IPS-11a (cell line): ENCODE measurements around the gene DGCR8.
"Not testable (repeated sequence)": the region's sequence is repeated elsewhere in the genome, so short reads cannot be mapped to it uniquely, and the experiment has no call there.

Source experiments
- H3K4me3 ChIP-seq: one replicate; pipeline ENCODE4 v1.5.1; 2013; ENCODE audit warnings: low read depth, low read length, control low read depth

Gene DGCR8

DNA sequence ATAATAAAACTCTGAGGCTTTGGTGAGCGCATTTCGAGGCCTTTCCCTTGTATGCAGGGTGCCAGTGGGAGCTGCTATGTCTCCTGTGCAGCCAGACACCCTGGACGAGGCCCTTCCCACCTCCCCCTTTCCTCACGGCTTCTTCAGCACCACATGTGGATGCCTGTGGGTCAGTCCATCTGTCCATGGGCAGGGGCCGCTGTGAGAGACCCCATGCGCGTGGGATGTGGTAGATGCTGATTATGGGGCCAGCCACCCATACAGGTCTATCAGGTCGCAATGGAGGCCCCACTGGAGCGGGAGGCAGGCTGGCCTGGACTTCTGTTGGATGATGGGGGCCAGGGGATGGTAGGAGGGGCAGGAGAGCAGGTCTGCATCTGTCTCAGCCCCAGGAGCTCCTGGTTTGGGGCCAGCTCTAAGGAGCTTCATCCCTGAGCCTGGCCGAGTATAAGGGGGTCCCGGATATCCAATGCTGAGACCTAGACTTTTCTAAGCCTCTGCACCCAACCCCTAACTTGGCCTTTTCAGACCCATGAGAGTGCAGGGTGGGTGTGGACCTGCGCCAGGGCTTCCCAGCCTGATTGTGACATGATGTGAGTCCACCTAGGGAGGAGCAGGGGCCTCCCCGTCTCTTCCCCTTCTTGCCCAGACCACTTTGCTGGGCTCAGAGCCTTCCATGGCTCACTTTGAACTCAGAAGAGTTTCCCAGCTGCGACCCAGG lies 14.0 kb upstream of the DGCR8 start:
- H3K4me3 ChIP-seq: no peak overlapping the region

DNA sequence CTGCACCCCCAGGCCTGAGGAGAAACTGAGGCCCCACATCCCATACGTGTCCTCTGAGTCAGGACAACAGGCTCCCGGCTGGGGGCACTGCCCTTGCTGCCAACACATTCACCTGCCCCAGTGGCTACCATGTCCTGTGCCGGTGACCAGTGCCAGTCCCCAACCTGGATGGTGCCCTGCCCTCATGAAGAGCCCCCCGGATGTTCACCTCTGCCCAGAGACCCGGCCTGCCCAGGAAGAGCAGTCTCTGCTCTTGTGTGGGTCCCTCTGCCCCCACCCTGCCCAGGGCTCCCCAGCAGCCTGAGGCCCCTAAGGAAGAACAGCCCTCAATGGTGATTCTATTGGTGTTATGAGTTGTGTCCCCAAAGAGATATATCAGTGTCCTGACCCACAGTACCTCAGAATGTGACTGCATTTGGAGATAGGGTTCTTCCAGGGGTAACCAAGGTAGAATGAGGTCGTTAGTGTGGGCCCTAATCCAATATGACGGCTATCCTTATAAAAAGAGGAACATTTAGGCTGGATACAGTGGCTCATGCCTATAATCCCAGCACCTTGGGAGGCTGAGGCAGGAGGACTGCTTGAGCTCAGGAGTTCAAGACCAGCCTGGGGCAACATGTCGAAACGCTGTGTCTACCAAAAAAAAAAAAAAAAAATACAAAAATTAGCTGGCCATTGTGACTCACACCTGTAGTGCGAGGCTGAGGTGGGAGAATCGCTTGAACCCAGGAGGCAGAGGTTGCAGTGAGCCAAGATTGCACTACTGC lies 13.2 kb upstream of the DGCR8 start:
- H3K4me3 ChIP-seq: no peak overlapping the region

GRCh38 chr22:20067384-20067682 lies 12.7 kb upstream of the DGCR8 start:
- H3K4me3 ChIP-seq: not testable (repeated sequence)

GRCh38 chr22:20068640-20069039 lies 11.4 kb upstream of the DGCR8 start:
- H3K4me3 ChIP-seq: no peak overlapping the region

- no peak overlapping the region for H3K4me3 ChIP-seq
Observed at GRCh38 chr22:20069331-20070042, 10.6 kb upstream of the DGCR8 start.

DNA sequence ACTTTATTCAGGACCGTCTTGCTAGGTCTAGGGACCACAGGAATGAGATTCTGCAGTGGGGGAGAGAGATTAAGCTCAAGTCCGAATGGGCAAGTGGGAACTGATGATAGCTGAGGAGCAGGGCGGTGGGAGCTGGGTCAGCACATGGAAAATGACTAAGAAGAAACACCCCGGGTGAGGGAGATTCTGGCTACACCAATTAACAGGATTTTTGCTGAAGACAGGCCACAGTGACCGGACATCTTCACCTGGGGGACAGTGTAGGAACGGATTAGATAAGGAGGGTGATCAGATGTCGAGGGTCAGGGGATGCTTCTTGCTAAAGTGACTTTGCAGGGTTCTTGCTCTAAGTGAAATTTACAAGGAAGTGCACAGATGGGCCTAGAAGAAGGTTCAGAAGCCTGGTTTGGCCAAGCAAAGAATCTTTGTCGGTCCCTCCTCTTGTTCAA lies 8.5 kb upstream of the DGCR8 start:
- no peak overlapping the region for H3K4me3 ChIP-seq

- no peak overlapping the region for H3K4me3 ChIP-seq
Observed at GRCh38 chr22:20076627-20077172, 3.3 kb upstream of the DGCR8 start.

DNA sequence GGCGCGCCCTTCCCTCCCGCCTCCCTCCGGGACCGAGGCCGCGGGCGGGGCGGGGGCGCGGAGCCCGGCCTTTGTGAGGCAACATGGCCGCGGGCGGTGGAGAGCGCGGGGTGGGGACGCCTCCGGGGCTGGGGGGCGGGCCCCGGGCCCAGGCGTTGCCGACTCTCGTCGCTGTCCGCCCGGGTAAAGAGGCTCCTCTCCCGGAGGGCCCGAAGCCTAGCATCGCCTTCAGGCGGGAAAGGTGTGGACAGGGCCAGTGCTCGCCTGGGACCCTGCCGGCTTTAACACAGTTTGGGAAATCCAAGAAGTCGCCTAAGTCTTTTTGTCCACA lies 369 bp downstream of the DGCR8 start:
- H3K4me3 ChIP-seq: peak overlapping the region; percentile 94

DNA sequence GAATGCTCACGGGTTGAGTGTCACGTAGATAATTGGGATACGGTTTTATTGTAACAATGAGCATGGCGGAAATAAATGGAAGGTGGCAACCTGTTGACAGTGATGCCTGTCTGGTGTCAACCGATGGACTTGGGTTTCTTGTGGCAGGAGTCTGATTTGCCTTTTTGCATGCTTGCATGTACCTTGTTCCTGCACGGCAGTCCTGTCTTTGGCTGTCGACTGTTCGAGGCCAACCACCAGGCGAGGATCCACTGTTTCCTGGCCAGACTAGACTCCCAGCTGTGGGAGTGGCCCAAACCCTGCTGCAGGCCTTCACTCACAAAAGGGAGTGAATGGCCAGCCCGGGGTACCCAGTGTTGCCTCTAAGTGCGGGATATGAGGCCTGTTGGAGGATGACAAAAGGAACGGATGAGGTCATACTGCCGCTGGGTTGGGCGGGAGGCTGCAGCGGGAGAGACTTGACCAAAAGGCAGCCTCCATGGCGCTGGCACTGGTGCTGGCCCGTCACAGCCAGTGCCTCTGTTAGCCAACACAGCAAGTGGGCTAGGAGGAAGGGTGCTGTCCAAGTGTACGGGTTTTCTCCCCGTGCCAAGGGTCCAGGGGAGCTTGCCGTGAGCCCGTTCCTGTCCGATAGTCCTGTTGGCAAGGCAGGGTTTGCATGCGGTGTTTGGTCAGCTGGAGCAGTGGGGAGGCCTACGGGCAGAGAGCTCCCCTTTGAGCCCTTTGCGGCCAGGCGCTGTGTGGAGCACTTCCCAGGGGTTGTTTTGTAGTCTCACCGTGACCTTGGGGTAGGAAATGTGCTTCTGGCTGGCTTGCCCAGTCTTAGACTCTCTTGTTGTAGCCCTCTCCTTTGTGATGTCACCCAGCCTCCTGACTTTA lies 974 bp downstream of the DGCR8 start:
- peak overlapping the region; percentile 94 for H3K4me3 ChIP-seq

DNA sequence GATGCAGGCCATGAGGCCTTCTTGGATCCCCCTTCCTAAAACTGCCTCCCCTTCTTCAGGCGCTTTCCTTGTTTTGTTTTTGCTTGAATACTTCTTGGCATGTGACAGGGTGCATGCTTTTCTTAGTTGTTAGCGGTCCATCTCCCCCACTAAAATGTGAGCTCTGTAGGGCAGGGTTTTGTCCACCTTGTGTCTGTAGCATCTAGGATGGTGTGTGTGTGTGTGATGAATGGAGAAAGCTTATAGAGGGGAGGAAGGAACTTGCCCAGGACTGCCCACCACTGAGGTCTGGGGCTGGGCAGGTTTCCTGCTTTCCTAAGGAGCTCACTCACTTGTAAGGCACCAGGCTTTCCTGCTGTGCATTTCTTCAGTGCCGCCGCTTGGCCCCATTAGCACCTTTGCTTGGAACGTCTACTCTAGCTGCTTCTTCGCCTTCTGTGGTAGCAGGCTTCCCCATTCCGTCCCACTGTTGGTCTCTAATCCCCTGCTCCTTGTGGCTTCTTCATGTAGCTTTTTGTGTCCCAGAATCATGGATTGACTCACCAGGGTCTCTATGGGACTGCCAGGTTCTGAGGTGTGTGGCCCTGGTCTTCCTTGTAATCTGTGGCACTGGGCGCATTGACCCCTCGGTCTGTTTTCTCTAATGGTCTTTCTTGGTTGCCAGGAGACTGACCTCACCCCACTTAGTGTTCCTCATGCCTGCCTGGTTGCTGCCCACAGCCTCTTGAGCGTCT lies 3.3 kb downstream of the DGCR8 start:
- H3K4me3 ChIP-seq: no peak overlapping the region

- no peak overlapping the region for H3K4me3 ChIP-seq
Observed at GRCh38 chr22:20083891-20084546, 4.0 kb downstream of the DGCR8 start.

GRCh38 chr22:20084547-20085413 lies 4.7 kb downstream of the DGCR8 start:
- H3K4me3 ChIP-seq: no peak overlapping the region

GRCh38 chr22:20085651-20086050 lies 5.6 kb downstream of the DGCR8 start:
- H3K4me3 ChIP-seq: no peak overlapping the region

DNA sequence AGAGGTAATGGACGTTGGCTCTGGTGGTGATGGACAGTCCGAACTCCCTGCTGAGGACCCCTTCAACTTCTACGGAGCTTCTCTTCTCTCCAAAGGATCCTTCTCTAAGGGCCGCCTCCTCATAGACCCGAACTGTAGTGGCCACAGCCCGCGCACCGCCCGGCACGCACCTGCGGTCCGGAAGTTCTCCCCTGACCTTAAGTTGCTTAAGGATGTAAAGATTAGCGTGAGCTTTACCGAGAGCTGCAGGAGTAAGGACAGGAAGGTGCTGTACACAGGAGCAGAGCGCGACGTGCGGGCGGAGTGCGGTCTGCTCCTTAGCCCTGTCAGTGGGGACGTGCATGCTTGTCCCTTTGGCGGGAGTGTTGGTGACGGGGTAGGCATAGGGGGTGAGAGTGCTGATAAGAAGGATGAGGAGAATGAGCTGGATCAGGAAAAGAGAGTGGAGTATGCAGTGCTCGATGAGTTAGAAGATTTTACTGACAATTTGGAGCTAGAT lies 6.1 kb downstream of the DGCR8 start:
- H3K4me3 ChIP-seq: no peak overlapping the region

DNA sequence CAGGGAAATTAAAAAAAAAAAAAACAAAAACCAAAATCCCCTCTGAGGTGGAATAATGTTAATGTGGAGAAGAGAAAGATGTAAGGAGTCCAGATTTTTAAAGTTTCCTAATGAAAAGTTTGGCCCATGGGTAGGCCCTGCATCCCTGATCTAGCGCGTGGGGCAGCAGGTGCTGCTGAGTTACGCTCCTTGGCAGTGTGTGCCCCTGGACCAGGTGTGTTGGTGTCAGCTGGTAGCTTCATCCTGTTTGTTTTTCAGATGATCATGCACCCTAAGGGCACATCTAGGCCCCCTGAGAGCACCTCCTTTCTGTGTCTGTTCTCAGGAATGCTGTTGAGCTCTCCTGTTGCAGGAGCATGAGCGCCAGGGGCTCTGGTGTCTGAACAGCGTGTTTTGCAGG lies 6.7 kb downstream of the DGCR8 start:
- no peak overlapping the region for H3K4me3 ChIP-seq

DNA sequence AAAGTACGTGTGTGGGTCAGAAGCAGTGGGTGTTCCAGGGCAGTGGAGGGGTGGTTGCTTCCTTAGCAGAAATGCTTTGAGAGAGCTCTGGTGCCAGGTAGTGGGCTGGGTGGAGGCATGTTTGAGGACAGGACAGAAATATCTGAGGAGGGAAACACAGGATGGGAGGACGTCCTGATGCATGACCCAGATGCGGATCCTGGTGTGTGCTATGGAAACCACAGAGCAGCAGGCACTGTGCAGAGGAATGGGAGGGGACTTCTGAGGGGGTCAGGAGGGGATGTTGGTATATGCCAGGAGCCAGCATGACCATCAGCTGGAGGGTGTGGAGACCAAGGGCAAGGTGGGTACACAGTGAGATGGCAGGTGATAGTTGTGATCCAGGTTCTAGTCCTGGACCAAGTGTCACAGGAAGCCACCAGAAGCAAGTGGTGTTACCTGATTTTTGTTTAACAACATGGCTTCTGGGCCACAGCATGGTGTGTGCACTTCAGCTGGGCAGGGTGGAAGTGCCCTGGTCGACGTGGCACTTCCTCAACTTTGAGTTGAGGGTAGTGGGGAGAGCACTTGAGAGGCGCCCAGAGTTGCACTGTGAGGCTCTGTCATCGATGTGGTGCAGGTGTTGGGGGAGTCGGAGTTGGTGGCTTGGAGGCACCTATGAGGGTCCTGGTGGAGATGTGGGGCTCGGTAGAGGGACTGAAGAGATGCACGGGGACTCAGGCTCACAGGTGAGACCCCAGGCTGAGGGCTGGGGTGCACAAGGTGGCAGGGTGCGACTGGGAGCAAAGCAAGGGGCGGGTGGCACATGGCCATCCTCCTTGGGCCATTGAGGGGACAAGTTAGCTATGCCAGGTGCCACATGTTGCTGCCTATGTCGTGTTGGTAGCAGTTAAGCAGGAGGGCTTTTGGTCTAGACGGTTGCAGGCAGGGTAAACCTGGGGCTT lies 7.5 kb downstream of the DGCR8 start:
- H3K4me3 ChIP-seq: no peak overlapping the region

GRCh38 chr22:20088263-20088648 lies 8.2 kb downstream of the DGCR8 start:
- H3K4me3 ChIP-seq: no peak overlapping the region
